Epidermal melanocyte (primary cell): ENCODE data around the gene DACH1.

ENCODE experiments used
- DNase-seq: peaks from one replicate; pipeline ENCODE4 v3.0.0; 2011; ENCODE audit warnings: low spot score; ENCODE audit not compliant: insufficient read length

DACH1 gene

GRCh38 chr13:71590654-71591148 is 276.3 kb downstream of the DACH1 start:
- DNase-seq: no peak

DNA sequence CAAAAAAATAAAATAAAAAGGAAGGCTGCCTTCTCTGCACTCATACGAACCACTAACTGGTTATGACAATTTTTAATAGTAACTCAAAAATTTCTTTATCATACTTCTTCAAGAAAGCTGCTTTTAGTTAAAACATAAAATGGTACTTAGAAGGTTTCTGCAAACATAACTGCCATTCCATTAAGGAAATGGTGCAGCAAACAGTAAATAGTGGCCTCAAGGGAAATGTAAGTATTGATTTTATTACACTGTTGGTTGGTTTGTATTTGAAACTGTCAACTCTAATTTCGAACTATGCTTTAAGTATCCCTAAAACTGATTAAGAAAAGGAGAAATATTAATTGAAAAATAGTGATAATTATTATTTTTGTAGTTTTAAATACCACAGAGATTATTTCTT is 278.0 kb downstream of the DACH1 start:
- DNase-seq: no peak

GRCh38 chr13:71587817-71588216 is 279.2 kb downstream of the DACH1 start:
- DNase-seq: no peak

GRCh38 chr13:71587193-71587592 is 279.8 kb downstream of the DACH1 start:
- no peak for DNase-seq

DNA sequence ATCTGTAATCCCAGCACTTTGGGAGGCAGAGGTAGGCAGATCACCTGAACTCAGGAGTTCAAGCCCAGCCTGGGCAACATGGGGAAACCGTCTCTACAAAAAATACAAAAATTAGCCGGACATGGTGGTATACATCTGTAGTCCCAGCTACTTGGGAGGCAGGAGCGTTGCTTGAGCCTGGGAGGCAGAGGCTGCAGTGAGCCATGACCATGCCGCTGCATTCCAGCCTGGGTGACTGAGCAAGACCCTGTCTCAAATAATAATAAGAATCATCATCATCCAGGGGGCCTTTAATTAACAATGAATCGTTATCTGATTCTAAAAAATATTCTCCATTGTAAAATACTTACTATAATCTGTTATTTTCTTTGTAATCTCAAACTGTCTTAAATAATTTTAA is 283.4 kb downstream of the DACH1 start:
- DNase-seq: no peak

GRCh38 chr13:71580614-71581013 is 286.4 kb downstream of the DACH1 start:
- no peak for DNase-seq

- no peak for DNase-seq
These were observed 289.0 kb downstream of the DACH1 start for GRCh38 chr13:71578048-71578447.

DNA sequence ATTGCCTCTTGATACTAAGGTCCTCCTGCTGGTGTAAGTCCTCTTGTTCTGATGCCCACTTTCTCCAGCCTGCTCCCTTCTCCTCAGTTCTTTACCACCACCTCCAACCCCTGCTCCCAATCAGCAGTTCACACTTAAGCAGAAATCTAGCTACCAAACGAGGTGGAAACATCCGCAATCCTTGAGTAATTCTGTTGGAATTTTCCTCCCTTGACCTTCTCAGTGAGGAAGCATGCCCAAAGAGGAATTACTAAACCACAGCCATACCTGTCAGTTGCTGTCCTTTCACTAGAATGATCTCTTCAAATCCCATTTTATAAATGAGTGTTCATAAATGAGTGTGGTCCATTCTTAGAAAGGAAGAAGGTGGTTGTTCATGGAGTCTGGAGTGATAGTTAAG is 289.9 kb downstream of the DACH1 start:
- no peak for DNase-seq

GRCh38 chr13:71576571-71576970 is 290.4 kb downstream of the DACH1 start:
- no peak for DNase-seq

- DNase-seq: no peak
These were observed 320.1 kb downstream of the DACH1 start for GRCh38 chr13:71546881-71547280.

- no peak for DNase-seq
These were observed 326.9 kb downstream of the DACH1 start for GRCh38 chr13:71540098-71540497.

DNA sequence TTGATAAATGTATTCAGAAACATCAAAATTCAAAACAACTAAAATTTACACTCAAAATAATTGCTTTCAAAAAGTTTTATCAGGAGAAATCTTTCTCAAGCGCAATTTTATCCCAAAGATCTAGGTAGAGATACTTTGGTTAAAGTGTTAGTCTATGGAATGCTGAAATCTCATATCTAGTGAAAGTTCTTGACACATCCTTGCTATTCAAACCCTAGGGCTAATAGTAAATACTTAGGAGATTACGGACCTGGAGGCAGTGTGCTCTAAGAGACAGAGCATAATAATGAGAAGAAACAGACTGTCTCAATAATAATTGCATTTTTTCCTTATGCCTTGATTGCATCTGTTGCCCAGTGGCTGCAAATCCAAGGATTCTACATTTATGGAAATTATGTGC is 330.8 kb downstream of the DACH1 start:
- DNase-seq: no peak

DNA sequence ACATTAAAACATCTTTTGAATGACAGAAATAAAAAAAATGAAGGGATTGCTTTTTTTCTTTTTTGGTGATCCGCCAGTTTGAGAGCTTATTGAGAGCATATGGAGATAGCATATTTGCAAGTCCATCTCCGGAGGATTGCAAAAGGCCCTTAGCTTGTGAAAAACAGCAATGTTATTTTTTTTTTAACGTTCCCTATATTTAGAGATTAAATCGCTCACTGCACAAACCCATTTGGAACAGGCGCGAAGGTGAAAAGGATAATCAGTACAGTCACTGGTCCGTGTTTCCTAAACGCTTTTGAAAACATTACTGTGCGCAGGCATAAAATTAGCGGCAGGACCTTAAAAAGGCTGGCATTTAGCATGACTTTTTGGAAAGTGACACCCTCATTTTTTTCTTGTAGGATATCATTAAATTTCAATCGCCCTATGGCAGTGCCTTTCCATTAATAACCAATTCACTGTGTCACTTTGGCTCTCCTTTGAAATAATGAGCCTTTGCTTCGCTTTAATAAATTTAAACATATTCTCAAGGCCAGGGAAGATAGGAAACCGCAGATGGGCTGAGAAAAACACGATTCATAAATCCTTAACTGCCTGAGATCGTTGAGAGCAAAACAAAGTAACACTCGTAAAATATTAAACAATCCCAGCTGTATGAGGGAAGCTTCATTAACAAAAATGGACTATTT is 342.2 kb downstream of the DACH1 start:
- no peak for DNase-seq

DNA sequence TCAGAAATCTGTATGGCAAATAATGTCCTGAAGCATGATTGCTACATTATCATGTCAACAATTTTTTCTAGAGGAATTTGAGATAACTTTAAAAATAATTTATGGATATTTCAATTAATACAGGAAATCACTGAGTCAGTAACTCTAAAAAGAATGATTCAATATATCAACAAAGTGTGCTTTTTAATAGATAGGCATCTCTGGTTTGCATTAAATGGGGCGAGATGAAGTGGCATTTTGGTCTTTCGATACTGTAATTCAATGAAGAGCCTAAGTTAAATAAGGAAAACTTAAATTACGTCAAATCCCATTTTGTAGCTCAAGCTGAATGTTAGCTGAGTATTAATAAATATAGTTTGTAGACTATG is 342.8 kb downstream of the DACH1 start:
- no peak for DNase-seq

GRCh38 chr13:71522941-71523526 is 344.0 kb downstream of the DACH1 start:
- no peak for DNase-seq

DNA sequence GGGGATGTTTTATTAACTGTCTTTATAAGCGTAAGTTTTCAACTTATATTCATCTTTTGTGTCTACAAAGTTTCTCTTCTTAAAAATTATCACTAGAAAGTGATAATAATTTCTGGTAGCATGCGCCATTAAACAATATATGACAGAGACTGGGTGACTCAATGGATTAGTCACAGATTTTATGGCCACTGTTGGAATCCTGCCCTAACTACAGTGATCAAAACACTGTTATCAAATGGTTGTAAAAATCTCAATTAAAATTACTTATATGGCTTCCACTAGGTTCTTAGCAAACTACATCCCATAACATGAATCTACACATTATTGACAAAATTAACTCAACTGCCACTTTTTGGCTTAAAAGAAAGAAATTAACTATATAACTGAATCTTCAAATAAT is 350.0 kb downstream of the DACH1 start:
- no peak for DNase-seq

DNA sequence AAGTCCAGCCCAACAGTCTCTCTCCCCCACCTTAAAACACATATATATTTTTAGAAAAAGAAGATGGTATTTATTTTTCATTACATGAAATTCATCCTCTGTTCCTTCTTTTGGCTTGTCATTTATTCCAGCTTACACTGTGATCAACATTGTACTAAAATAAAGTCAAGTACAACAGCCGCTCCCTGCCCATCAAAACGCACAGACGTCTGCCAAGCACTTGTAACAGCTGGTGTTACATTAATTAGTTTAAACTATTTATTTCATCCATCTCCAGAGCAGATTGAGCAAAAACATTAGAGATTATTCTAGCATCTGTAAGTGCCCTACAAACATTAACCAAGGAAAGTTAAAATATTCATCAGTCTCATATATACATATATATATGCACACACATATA is 350.5 kb downstream of the DACH1 start:
- DNase-seq: no peak

DNA sequence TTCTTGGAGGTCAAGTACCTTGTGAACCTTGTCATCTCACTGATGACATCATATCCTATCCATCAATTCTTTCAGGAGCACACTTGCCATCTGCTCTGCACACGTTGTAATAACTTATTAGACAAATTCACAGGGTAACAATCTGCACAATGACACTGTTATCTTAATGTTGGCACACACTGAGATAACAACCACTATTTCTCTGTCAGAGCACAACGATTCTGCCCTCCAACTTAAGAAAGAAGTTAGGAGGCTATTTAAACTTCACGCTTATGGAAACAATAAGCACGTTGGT is 351.3 kb downstream of the DACH1 start:
- DNase-seq: no peak

DNA sequence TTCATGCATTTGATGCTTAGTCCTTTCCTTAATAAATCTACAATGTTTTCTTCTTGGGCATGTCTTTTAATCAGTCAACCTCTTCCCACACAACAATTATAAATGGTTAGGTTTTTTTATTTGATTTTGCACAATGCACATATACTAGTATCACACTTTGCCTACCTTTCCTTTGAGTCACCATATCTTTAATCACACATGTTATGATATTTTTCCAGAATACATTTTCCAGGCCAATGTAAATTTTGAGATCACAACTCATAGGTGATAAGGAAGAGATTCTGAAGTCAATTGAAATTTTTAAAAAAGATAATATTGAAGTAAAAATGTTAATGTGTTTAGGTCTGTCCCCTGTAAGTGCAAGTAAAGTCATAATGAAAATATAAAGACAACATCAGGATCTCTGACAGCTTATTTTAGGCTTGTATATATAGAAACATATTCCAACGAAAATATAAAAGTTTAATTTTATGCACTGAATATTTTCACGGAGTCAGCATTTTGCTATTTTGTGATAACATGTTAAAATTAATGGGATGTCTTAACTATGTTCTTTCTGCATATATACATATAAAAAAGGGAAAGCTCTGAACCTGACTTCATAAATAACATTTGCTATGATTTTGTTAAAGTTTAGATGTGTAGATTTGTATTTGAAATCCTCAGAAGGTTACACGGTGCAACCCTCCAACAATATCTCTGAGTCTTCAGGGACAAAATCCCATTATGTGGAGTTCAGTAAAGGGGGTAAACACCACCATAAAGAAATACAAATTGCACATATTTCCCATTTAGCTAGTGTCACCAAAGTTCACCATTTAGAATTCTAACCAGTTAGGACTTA is 351.9 kb downstream of the DACH1 start:
- no peak for DNase-seq

DNA sequence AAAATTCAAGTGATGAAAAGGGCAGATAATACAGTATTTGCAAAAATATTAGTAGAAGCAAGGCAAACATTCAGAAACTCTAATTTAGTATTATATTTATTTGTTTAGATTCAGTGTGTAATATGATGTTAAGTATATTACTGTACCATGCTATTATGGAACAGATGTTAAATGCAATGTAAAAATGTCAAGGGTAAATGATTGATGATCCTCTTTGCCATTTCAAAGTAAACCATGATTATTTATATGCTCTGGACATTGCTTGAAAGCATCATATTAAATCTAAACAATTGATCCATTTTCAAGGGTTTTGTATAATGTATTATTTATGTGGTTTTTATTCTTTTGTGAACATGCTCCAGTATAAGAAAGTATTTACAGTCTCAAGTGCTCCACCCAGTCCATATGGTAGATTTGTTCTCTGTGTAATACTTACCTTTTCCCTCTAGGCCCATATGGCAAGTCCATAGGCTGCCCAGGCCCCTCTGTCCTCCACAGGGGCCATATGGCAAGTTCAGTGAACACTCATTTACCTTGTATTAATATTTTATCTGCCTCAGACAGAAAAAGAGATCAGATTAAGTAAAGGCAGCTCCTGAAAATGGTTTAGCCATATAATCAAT is 353.5 kb downstream of the DACH1 start:
- no peak for DNase-seq

DNA sequence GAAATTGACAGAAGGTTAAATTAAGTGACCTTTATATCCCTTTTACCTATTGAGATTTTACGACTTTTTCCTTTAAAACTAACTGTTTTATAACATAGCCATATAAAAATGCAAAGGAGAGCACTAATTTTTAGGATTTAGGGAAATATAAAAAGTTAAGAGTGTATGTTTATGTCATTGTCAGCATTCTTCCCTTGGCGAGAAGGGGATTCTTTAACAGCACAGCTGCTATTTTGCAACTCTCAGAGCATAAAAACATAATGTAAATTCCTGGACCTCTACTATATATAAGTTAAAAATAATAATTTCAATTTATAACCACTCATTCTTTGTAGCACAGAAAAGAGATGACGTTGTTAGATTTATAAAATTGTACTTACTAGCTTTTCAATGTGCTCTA is 363.2 kb downstream of the DACH1 start:
- no peak for DNase-seq

- no peak for DNase-seq
These were observed 367.0 kb downstream of the DACH1 start for GRCh38 chr13:71499944-71500514.
